Measurements from ENCODE around the gene NPHS1.

- TF ChIP-seq YY1 (IDR thresholded peaks at IDR 0.05; ENCODE audit: borderline replicate concordance in 1 of 3, control insufficient read depth in 1 of 3, extremely low read depth in 1 of 3, insufficient read depth in 3 of 3, insufficient read length in 1 of 3, insufficient replicate concordance in 2 of 3, low read depth in 1 of 3, low read length in 2 of 3) (no peak), ZNF609 (CRISPR knock-in tag; IDR thresholded peaks at IDR 0.05; ENCODE audit: borderline replicate concordance) (no peak), ZBTB43 (CRISPR knock-in tag; IDR thresholded peaks at IDR 0.05) (no peak), CTCF (IDR thresholded peaks at IDR 0.05 in 2 of 3, conservative IDR thresholded peaks at IDR 0.05 in 1 of 3; ENCODE audit: insufficient read depth in 2 of 3, low read depth in 1 of 3, low read length in 3 of 3) (no peak), ZNF146 (CRISPR knock-in tag; IDR thresholded peaks at IDR 0.05; ENCODE audit: unreplicated experiment) (no peak), NUFIP1 (IDR thresholded peaks at IDR 0.05; ENCODE audit: partially characterized antibody) (no peak), CSDE1 (IDR thresholded peaks at IDR 0.05) (no peak), CREB5 (CRISPR knock-in tag; IDR thresholded peaks at IDR 0.05) (no peak)
These were observed 60.0 kb downstream of the NPHS1 start for GRCh38 chr19:35792312-35792711.

All from K562 (cell line).